SK-N-SH (cell line): ENCODE measurements around the gene CRACR2B. TPM values are rescaled to one million over a fixed set of nuclear protein-coding genes. Genes with fewer than 3 reads are reported as not detected.

Source experiments
- CTCF ChIA-PET: fragments of 300-600, 350-600 bp; formaldehyde crosslinking; extraction: SDS; loops from one replicate; lab custom pipeline; 2021; lab: Yijun Ruan, JAX
- POLR2A ChIA-PET: fragments of 350-600 bp; sonication (Branson Sonifier 250); formaldehyde crosslinking; extraction: SDS; loops from one replicate; lab custom pipeline; 2020; ENCODE audit warnings: antibody characterized with exemption, inconsistent platforms; lab: Yijun Ruan, JAX
- DNase-seq: peaks from one replicate; pipeline ENCODE4 v3.0.0; 2012
- H2AFZ ChIP-seq: fragments of 200-600 bp; sonication (generic); 2 replicates; pipeline ENCODE4 v1.8.1; 2016; ENCODE audit warnings: antibody characterized with exemption, mild to moderate bottlenecking, low read depth
- H3F3A ChIP-seq: fragments of 200-600 bp; sonication (generic); replicated peaks from 2 replicates; pipeline ENCODE3; 2016; ENCODE audit warnings: antibody characterized with exemption, mild to moderate bottlenecking; ENCODE audit not compliant: insufficient read depth
- H3K27ac ChIP-seq, 2 experiments: fragments of 200-500 bp in 1 of 2; fragments of 200-600 bp in 1 of 2; sonication (Bioruptor generic) in 1 of 2; sonication (generic), shearing (Covaris generic) in 1 of 2; 2 replicates each; pipeline versions ENCODE4 v1.5.1 to v1.6.1; 2014 to 2016; ENCODE audit warnings: low read depth in 2 of 2, inconsistent platforms in 1 of 2, low read length in 1 of 2, mild to moderate bottlenecking in 1 of 2, mixed read lengths in 1 of 2
- H3K27me3 ChIP-seq: fragments of 200-600 bp; sonication (generic), shearing (Covaris generic); 2 replicates; pipeline ENCODE4 v1.6.1; 2016; ENCODE audit warnings: mixed run types; ENCODE audit not compliant: insufficient read depth
- H3K36me3 ChIP-seq, 2 experiments: fragments of 200-500 bp in 1 of 2; fragments of 200-600 bp in 1 of 2; sonication (Bioruptor generic) in 1 of 2; sonication (generic) in 1 of 2; replicated peaks in 1 of 2; 2 replicates each; pipeline versions ENCODE3 to v1.5.1; 2014 to 2016; ENCODE audit warnings: low read length in 1 of 2, mild to moderate bottlenecking in 1 of 2; ENCODE audit not compliant: insufficient read depth in 2 of 2, control insufficient read depth in 1 of 2
- H3K4me1 ChIP-seq, 2 experiments: fragments of 200-500 bp in 1 of 2; fragments of 200-600 bp in 1 of 2; sonication (Bioruptor generic) in 1 of 2; sonication (generic), shearing (Covaris generic) in 1 of 2; 2 replicates each; pipeline versions ENCODE4 v1.5.1 to v1.6.1; 2014 to 2016; ENCODE audit warnings: low read depth in 1 of 2, low read length in 1 of 2, mixed run types in 1 of 2; ENCODE audit not compliant: insufficient read depth in 2 of 2, control insufficient read depth in 1 of 2
- H3K4me2 ChIP-seq: fragments of 200-600 bp; sonication (generic), shearing (Covaris generic); 2 replicates; pipeline ENCODE4 v1.6.1; 2017; ENCODE audit warnings: mixed run types
- H3K4me3 ChIP-seq, 2 experiments: fragments of 200-500 bp in 1 of 2; fragments of 200-600 bp in 1 of 2; sonication (Bioruptor generic) in 1 of 2; sonication (generic), shearing (Covaris generic) in 1 of 2; 2 replicates each; pipeline versions ENCODE4 v1.5.1 to v1.8.1; 2014 to 2016; ENCODE audit warnings: low read depth in 2 of 2, inconsistent platforms in 1 of 2, low read length in 1 of 2, mild to moderate bottlenecking in 1 of 2, mixed read lengths in 1 of 2, moderate library complexity in 1 of 2
- H3K79me2 ChIP-seq: fragments of 200-600 bp; sonication (generic); 2 replicates; pipeline ENCODE4 v1.8.1; 2017; ENCODE audit warnings: mild to moderate bottlenecking; ENCODE audit not compliant: insufficient read depth
- H3K9ac ChIP-seq: fragments of 200-600 bp; sonication (generic); 2 replicates; pipeline ENCODE4 v1.6.1; 2017; ENCODE audit warnings: mixed run types
- H3K9me2 ChIP-seq: fragments of 200-600 bp; sonication (generic); 2 replicates; pipeline ENCODE4 v1.6.1; 2017; ENCODE audit warnings: mixed run types
- H3K9me3 ChIP-seq: fragments of 200-600 bp; sonication (generic); 2 replicates; pipeline ENCODE4 v1.6.1; 2017; ENCODE audit warnings: mixed run types, mild to moderate bottlenecking, moderate library complexity
- H4K20me1 ChIP-seq: fragments of 200-600 bp; sonication (generic); 2 replicates; pipeline ENCODE4 v1.6.1; 2017; ENCODE audit warnings: mild to moderate bottlenecking, mixed run types; ENCODE audit not compliant: insufficient read depth
- CTCF ChIP-seq: fragments of 200-600 bp; sonication (generic); IDR thresholded peaks from 2 replicates; pipeline ENCODE4 v1.6.1; 2017; ENCODE audit warnings: antibody characterized with exemption, mild to moderate bottlenecking, moderate library complexity
- ELF1 ChIP-seq: IDR thresholded peaks from 2 replicates; pipeline ENCODE4 v1.4.0; 2012
- FOSL2 ChIP-seq: IDR thresholded peaks from 2 replicates; pipeline ENCODE4 v1.4.0; 2012; ENCODE audit warnings: low read depth, mild to moderate bottlenecking, moderate library complexity, borderline replicate concordance
- FOXM1 ChIP-seq: IDR thresholded peaks from 2 replicates; pipeline ENCODE4 v1.4.0; 2012; ENCODE audit warnings: low read depth, mild to moderate bottlenecking
- GATA2 ChIP-seq: sonication (generic); formaldehyde crosslinking; IDR thresholded peaks from 2 replicates; pipeline ENCODE4 v1.5.0; 2020; ENCODE audit warnings: mild to moderate bottlenecking, missing genetic modification reagents
- IRF3 ChIP-seq: fragments of 150-350 bp; IDR thresholded peaks from 2 replicates; pipeline ENCODE4 v1.6.1; 2016; ENCODE audit warnings: mild to moderate bottlenecking, low read depth, low read length
- JUND ChIP-seq: IDR thresholded peaks from 2 replicates; pipeline ENCODE4 v1.4.0; 2012
- MXI1 ChIP-seq: IDR thresholded peaks from 2 replicates; pipeline ENCODE4 v1.6.1; 2012; ENCODE audit warnings: mild to moderate bottlenecking, low read depth, low read length, improper control_type of control experiment
- NRF1 ChIP-seq: IDR thresholded peaks from 2 replicates; pipeline ENCODE4 v1.6.1; 2012; ENCODE audit warnings: low read depth, mild to moderate bottlenecking, low read length
- RAD21 ChIP-seq: IDR thresholded peaks from 2 replicates; pipeline ENCODE4 v1.6.1; 2012; ENCODE audit warnings: mild to moderate bottlenecking, low read length
- RCOR1 ChIP-seq: fragments of 150-350 bp; IDR thresholded peaks from 2 replicates; pipeline ENCODE4 v1.6.1; 2017; ENCODE audit warnings: antibody characterized with exemption, low read length
- REST ChIP-seq: IDR thresholded peaks from 2 replicates; pipeline ENCODE4 v1.6.1; 2012; ENCODE audit warnings: mild to moderate bottlenecking, low read depth, low read length, moderate library complexity
- RFX5 ChIP-seq: IDR thresholded peaks from 2 replicates; pipeline ENCODE4 v1.6.1; 2012; ENCODE audit warnings: mild to moderate bottlenecking, improper control_type of control experiment, low read length
- RXRA ChIP-seq: IDR thresholded peaks from 2 replicates; pipeline ENCODE4 v1.4.0; 2012; ENCODE audit warnings: low read depth, mild to moderate bottlenecking, borderline replicate concordance
- SIN3A ChIP-seq: IDR thresholded peaks from 2 replicates; pipeline ENCODE4 v1.6.1; 2012; ENCODE audit warnings: low read depth, mild to moderate bottlenecking, low read length, moderate library complexity, borderline replicate concordance
- SMC3 ChIP-seq: IDR thresholded peaks from 2 replicates; pipeline ENCODE4 v1.6.1; 2012; ENCODE audit warnings: low read depth, low read length, improper control_type of control experiment
- TAF1 ChIP-seq: IDR thresholded peaks from 2 replicates; pipeline ENCODE4 v1.6.1; 2012; ENCODE audit warnings: low read depth, mild to moderate bottlenecking, low read length, moderate library complexity, borderline replicate concordance
- TCF12 ChIP-seq: IDR thresholded peaks from 2 replicates; pipeline ENCODE4 v1.4.0; 2012
- TEAD4 ChIP-seq: IDR thresholded peaks from 2 replicates; pipeline ENCODE4 v1.4.0; 2012; ENCODE audit warnings: mild to moderate bottlenecking, borderline replicate concordance; ENCODE audit not compliant: insufficient read depth
- USF1 ChIP-seq: IDR thresholded peaks from 2 replicates; pipeline ENCODE4 v1.4.0; 2012; ENCODE audit warnings: low read depth, borderline replicate concordance
- USF2 ChIP-seq: fragments of 150-350 bp; IDR thresholded peaks from 2 replicates; pipeline ENCODE4 v1.6.1; 2017; ENCODE audit warnings: antibody characterized with exemption, low read length, low read depth, borderline replicate concordance
- YY1 ChIP-seq: IDR thresholded peaks from 2 replicates; pipeline ENCODE4 v1.4.0; 2012; ENCODE audit warnings: low read depth, mild to moderate bottlenecking
- ZBTB33 ChIP-seq: IDR thresholded peaks from 2 replicates; pipeline ENCODE4 v1.4.0; 2012; ENCODE audit warnings: low read depth, borderline replicate concordance
- WGBS: methylation state at CpG from one replicate; pipeline ENCODE4 v1.1.6; 2017; ENCODE audit warnings: low lambda C conversion rate; 5-methylcytosine and 5-hydroxymethylcytosine counted together
- polyA plus RNA-seq, 3 experiments: library from polyadenylated mRNA; depleted of rRNA; stranded (reverse); fragments of >200 nt; gene quantifications; 2 replicates each; pipeline ENCODE4 v1.2.3, GENCODE V29; 2012

CRACR2B gene
- polyA plus RNA-seq, 1 of the 3 experiments (the other 2 are of a cell fraction) = 1.1 TPM

GRCh38 chr11:833114-833791, 5.5 kb downstream of the CRACR2B start (continued):
- no peak for TF ChIP-seq TCF12
- no peak for TF ChIP-seq FOXM1
- no peak for TF ChIP-seq USF2
- TF ChIP-seq YY1 = no peak
- 0 out of 2 replicates have a peak, but pooled peaks have one; percentile 42 for TF ChIP-seq TAF1
- TF ChIP-seq SIN3A = peak; percentile 16; the same call in 1 of the 2 replicates
- TF ChIP-seq JUND = no peak
- peak; percentile 47; the same call in 1 of the 2 replicates for TF ChIP-seq MXI1
- TF ChIP-seq NRF1 = no peak
- TF ChIP-seq RAD21 = no peak
- no peak for TF ChIP-seq RFX5
- TF ChIP-seq USF1 = no peak
- no peak for TF ChIP-seq FOSL2
- no peak for TF ChIP-seq RCOR1
- no peak for TF ChIP-seq IRF3
- no peak for TF ChIP-seq TEAD4
- no peak for TF ChIP-seq SMC3
- TF ChIP-seq ELF1 = no peak
- TF ChIP-seq RXRA = no peak

GRCh38 chr11:833849-834311, 6.2 kb downstream of the CRACR2B start:
- peaks cover 42% of the 10 kb centered on the region for H4K20me1 ChIP-seq
- TF ChIP-seq REST (no peak), ZBTB33 (no peak), CTCF (no peak), GATA2 (CRISPR knock-in tag) (no peak), RCOR1 (no peak)

More at GRCh38 chr11:833849-834311, 6.2 kb downstream of the CRACR2B start:
- peak overlapping the region; percentile 88 to 91 for H3K27ac ChIP-seq
- DNase-seq = no peak
- H3K79me2 ChIP-seq = peaks cover 72% of the 10 kb centered on the region
- peak overlapping the region; percentile 98 for H3K9ac ChIP-seq
- peak overlapping the region; percentile 69 to 79 for H3K4me3 ChIP-seq
- peaks cover 14 to 33% of the 10 kb centered on the region in 2 experiments; a peak in 2 of 4 replicates for H3K4me1 ChIP-seq
- ChIA-PET POLR2A (interaction anchor here (0.6 to 3.0 kb wide), 4 partner anchors 9 to 163 kb away, joined by 3 to 15 read pairs (median 6); partner anchors contain the start of genes PNPLA2 and TSPAN4), CTCF (interaction anchor here (0.7 to 2.5 kb wide), 5 partner anchors 12 to 219 kb away, joined by 3 to 11 read pairs (median 4); no protein-coding TSS in a partner anchor)
- H3F3A ChIP-seq = peaks cover 28% of the 10 kb centered on the region
- no peaks in the 10 kb centered on the region for H3K9me2 ChIP-seq
- H2AFZ ChIP-seq = no peak overlapping the region
- H3K27me3 ChIP-seq = no peaks in the 10 kb centered on the region
- no peaks in the 10 kb centered on the region for H3K9me3 ChIP-seq
- H3K36me3 ChIP-seq = peaks cover 7 to 27% of the 10 kb centered on the region in 2 experiments
- WGBS = 29% methylated on average over 8 of the region's 9 CpGs
- H3K4me2 ChIP-seq = peak overlapping the region; percentile 92
